GM23338 (cell line): Measurements from ENCODE around the gene ZBTB7C. TPM values are rescaled to one million over a fixed set of nuclear protein-coding genes. Genes with fewer than 3 reads are reported as not detected.

ENCODE experiments used
- ATAC-seq: fragments of 200-7000 bp; cut with Tn5 transposase; 3 replicates; pipeline ENCODE4 v1.9.1; 2020
- DNase-seq: peaks from one replicate; pipeline ENCODE4 v3.0.0-alpha.2; 2015; ENCODE audit warnings: low spot score
- H2AFZ ChIP-seq: fragments of 200-600 bp; sonication (generic); 2 replicates; pipeline ENCODE4 v1.8.0; 2016; ENCODE audit warnings: antibody characterized with exemption, mild to moderate bottlenecking, moderate library complexity
- H3F3A ChIP-seq: fragments of 200-600 bp; sonication (generic); replicated peaks from 2 replicates; pipeline ENCODE4 v1.8.0; 2017; ENCODE audit warnings: antibody characterized with exemption, mixed run types, low read depth
- H3K27ac ChIP-seq: fragments of 200-600 bp; sonication (generic); 2 replicates; pipeline ENCODE4 v1.6.1; 2016; ENCODE audit warnings: low read depth
- H3K27me3 ChIP-seq: fragments of 200-600 bp; sonication (generic); 2 replicates; pipeline ENCODE4 v1.8.0; 2016; ENCODE audit warnings: mild to moderate bottlenecking, mixed run types, moderate library complexity; ENCODE audit not compliant: insufficient read depth
- H3K36me3 ChIP-seq: fragments of 200-600 bp; sonication (generic); 2 replicates; pipeline ENCODE4 v1.8.0; 2016; ENCODE audit warnings: mild to moderate bottlenecking; ENCODE audit not compliant: insufficient read depth
- H3K4me1 ChIP-seq: fragments of 200-600 bp; sonication (generic); 2 replicates; pipeline ENCODE4 v1.8.0; 2016; ENCODE audit warnings: mild to moderate bottlenecking, moderate library complexity; ENCODE audit not compliant: insufficient read depth
- H3K4me2 ChIP-seq: fragments of 200-600 bp; sonication (generic); 2 replicates; pipeline ENCODE4 v1.7.1; 2017; ENCODE audit warnings: mixed run types
- H3K4me3 ChIP-seq: fragments of 200-600 bp; sonication (generic); 2 replicates; pipeline ENCODE4 v1.6.1; 2016; ENCODE audit warnings: mixed run types
- H3K79me2 ChIP-seq: fragments of 200-600 bp; sonication (generic); replicated peaks from 2 replicates; pipeline ENCODE4 v1.8.0; 2017; ENCODE audit warnings: mild to moderate bottlenecking; ENCODE audit not compliant: insufficient read depth
- H3K9me2 ChIP-seq: fragments of 200-600 bp; sonication (generic); 2 replicates; pipeline ENCODE4 v1.8.0; 2017; ENCODE audit not compliant: insufficient read depth
- H4K20me1 ChIP-seq: fragments of 200-600 bp; sonication (generic); replicated peaks from 2 replicates; pipeline ENCODE4 v1.8.0; 2017; ENCODE audit warnings: mild to moderate bottlenecking; ENCODE audit not compliant: insufficient read depth
- H3K27ac Mint-ChIP-seq: 2 replicates; pipeline ENCODE4 v1.8.0; 2020; ENCODE audit warnings: inconsistent platforms, mild to moderate bottlenecking, moderate library complexity, mixed read lengths
- H3K27me3 Mint-ChIP-seq: 3 replicates; pipeline ENCODE4 v1.8.0; 2022; ENCODE audit warnings: low read depth, mild to moderate bottlenecking, moderate library complexity, mixed read lengths, inconsistent platforms; ENCODE audit not compliant: insufficient read depth, poor library complexity
- H3K36me3 Mint-ChIP-seq: 3 replicates; pipeline ENCODE4 v1.8.0; 2021; ENCODE audit warnings: low read depth, mild to moderate bottlenecking, inconsistent platforms, moderate library complexity, mixed read lengths
- H3K4me1 Mint-ChIP-seq: 3 replicates; pipeline ENCODE4 v1.8.0; 2020; ENCODE audit warnings: mild to moderate bottlenecking, inconsistent platforms, mixed read lengths
- H3K4me3 Mint-ChIP-seq: 3 replicates; pipeline ENCODE4 v1.8.0; 2021; ENCODE audit warnings: moderate library complexity, mild to moderate bottlenecking, inconsistent platforms, mixed read lengths
- H3K9me3 Mint-ChIP-seq: 3 replicates; pipeline ENCODE4 v1.8.0; 2020; ENCODE audit warnings: moderate library complexity, mild to moderate bottlenecking, inconsistent platforms, mixed read lengths
- ZNF114 ChIP-seq: fragments of 250-450 bp; sonication (Bioruptor Pico); IDR thresholded peaks from 2 replicates; pipeline ENCODE4 v1.5.0; 2020; ENCODE audit warnings: mild to moderate bottlenecking, moderate library complexity
- polyA plus RNA-seq: library from polyadenylated mRNA; unstranded; fragments of >200 nt; fragmentation: Nextera tagmentation; extraction: Ambion mirVana; gene quantifications from 2 replicates; pipeline ENCODE4 v1.2.1, GENCODE V29; 2016
- total RNA-seq: library from RNA; depleted of rRNA; stranded (reverse); fragments of >200 nt; shearing (Covaris generic); gene quantifications from 2 replicates; pipeline ENCODE4 v1.2.3, GENCODE V29; 2014
- TF ChIP-seq, protein P1 (sequence below): fragments of 250-450 bp; sonication (Bioruptor Pico); IDR thresholded peaks from 2 replicates; pipeline ENCODE4 v1.5.0; 2020; ENCODE audit warnings: mild to moderate bottlenecking, moderate library complexity

The ZBTB7C gene
- total and polyA plus RNA-seq, 2 experiments from 2014 or later = 0.03 to 0.14 TPM

DNA sequence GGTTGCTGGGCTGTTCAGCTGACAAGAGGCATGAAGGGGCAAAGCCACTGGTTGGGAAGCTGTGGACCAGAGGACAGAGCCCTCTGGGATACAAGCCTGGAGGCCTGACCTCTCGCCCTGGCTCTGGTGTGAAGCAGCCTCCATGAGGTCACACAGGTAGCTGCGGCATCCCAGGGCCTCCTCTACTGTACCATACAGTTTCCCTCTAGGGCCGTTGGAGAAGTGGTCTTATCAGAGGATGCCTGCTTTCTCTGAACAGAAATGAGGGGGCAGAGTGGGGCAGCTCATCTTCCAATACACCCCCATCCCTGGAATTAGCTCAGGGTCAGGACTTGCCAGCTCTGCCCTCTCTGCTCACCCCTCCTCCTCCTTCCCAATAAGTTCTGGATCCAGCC, 343.6 kb downstream of the ZBTB7C start (continued):
- TF ChIP-seq, protein P1, sequence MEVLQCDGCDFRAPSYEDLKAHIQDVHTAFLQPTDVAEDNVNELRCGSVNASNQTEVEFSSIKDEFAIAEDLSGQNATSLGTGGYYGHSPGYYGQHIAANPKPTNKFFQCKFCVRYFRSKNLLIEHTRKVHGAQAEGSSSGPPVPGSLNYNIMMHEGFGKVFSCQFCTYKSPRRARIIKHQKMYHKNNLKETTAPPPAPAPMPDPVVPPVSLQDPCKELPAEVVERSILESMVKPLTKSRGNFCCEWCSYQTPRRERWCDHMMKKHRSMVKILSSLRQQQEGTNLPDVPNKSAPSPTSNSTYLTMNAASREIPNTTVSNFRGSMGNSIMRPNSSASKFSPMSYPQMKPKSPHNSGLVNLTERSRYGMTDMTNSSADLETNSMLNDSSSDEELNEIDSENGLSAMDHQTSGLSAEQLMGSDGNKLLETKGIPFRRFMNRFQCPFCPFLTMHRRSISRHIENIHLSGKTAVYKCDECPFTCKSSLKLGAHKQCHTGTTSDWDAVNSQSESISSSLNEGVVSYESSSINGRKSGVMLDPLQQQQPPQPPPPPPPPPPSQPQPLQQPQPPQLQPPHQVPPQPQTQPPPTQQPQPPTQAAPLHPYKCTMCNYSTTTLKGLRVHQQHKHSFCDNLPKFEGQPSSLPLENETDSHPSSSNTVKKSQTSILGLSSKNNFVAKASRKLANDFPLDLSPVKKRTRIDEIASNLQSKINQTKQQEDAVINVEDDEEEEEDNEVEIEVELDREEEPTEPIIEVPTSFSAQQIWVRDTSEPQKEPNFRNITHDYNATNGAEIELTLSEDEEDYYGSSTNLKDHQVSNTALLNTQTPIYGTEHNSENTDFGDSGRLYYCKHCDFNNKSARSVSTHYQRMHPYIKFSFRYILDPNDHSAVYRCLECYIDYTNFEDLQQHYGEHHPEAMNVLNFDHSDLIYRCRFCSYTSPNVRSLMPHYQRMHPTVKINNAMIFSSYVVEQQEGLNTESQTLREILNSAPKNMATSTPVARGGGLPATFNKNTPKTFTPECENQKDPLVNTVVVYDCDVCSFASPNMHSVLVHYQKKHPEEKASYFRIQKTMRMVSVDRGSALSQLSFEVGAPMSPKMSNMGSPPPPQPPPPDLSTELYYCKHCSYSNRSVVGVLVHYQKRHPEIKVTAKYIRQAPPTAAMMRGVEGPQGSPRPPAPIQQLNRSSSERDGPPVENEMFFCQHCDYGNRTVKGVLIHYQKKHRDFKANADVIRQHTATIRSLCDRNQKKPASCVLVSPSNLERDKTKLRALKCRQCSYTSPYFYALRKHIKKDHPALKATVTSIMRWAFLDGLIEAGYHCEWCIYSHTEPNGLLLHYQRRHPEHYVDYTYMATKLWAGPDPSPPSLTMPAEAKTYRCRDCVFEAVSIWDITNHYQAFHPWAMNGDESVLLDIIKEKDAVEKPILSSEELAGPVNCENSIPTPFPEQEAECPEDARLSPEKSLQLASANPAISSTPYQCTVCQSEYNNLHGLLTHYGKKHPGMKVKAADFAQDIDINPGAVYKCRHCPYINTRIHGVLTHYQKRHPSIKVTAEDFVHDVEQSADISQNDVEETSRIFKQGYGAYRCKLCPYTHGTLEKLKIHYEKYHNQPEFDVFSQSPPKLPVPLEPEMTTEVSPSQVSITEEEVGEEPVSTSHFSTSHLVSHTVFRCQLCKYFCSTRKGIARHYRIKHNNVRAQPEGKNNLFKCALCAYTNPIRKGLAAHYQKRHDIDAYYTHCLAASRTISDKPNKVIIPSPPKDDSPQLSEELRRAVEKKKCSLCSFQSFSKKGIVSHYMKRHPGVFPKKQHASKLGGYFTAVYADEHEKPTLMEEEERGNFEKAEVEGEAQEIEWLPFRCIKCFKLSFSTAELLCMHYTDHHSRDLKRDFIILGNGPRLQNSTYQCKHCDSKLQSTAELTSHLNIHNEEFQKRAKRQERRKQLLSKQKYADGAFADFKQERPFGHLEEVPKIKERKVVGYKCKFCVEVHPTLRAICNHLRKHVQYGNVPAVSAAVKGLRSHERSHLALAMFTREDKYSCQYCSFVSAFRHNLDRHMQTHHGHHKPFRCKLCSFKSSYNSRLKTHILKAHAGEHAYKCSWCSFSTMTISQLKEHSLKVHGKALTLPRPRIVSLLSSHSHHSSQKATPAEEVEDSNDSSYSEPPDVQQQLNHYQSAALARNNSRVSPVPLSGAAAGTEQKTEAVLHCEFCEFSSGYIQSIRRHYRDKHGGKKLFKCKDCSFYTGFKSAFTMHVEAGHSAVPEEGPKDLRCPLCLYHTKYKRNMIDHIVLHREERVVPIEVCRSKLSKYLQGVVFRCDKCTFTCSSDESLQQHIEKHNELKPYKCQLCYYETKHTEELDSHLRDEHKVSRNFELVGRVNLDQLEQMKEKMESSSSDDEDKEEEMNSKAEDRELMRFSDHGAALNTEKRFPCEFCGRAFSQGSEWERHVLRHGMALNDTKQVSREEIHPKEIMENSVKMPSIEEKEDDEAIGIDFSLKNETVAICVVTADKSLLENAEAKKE (CRISPR knock-in tag) = no peak

DNA sequence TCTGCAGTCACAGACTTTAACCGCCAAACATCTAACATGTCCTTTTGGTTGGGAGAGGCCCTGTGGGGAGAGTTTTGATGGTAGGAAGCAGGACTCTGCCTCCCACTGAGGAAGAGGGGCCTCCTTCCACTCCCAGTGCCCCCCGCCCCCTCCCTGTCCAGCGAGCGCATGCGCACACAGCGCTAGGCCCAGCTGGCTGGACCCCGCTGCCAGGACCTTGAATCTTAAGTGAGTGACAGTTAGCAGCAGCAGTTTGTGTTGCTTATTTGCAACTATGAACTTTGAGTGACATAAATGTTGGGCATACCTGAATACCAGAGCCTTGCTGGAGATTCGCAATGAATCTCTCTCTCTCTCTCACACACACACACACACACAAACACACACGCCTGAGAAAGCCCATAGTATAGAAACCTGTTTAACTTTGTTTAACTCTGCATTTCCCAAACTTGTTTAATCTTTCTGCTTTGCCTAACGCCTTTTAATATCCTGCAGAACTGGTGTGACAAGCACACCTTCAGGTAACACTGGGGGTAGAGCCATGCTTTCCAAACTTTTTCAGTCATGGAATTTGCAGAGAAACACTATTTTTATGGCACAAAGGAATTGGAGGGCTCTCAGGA, 344.1 kb downstream of the ZBTB7C start:
- Histone ChIP-seq H3K9me2 (no peaks in the 10 kb centered on the region), H3K36me3 (no peaks in the 10 kb centered on the region), H3K4me3 (no peak overlapping the region), H2AFZ (no peak overlapping the region), H3K27me3 (no peaks in the 10 kb centered on the region), H3K4me1 (no peaks in the 10 kb centered on the region), H3K27ac (no peak overlapping the region), H3K79me2 (no peaks in the 10 kb centered on the region), H3K4me2 (no peak overlapping the region), H4K20me1 (no peaks in the 10 kb centered on the region), H3F3A (no peaks in the 10 kb centered on the region)
- no peak for TF ChIP-seq ZNF114 (CRISPR knock-in tag)
- no peaks in the 10 kb centered on the region for H3K9me3 Mint-ChIP-seq
- peaks cover 15% of the 10 kb centered on the region for H3K27me3 Mint-ChIP-seq
- peaks cover 10% of the 10 kb centered on the region for H3K4me1 Mint-ChIP-seq
- DNase-seq (no peak), ATAC-seq (no peak)
- no peaks in the 10 kb centered on the region for H3K36me3 Mint-ChIP-seq
- H3K4me3 Mint-ChIP-seq = no peak overlapping the region
- no peak overlapping the region for H3K27ac Mint-ChIP-seq
